ENCODE measurements around the gene BHLHE41.

- TF ChIP-seq EZH2 (IDR thresholded peaks at IDR 0.05) (no peak), FOXP2 (optimal IDR thresholded peaks at IDR 0.05; ENCODE audit: control extremely low read depth, extremely low read length, insufficient read depth) (no peak), POLR2AphosphoS5 (IDR thresholded peaks at IDR 0.05; ENCODE audit: borderline replicate concordance, low read depth, low read length) (no peak)
Observed at GRCh38 chr12:26125400-26126339, 833 bp upstream of the BHLHE41 start.
